DOHH2 (cell line): Measurements from ENCODE around the gene UPF1.

Experiments used
- H3F3A ChIP-seq: fragments of 200-600 bp; sonication (generic), shearing (Covaris generic); 2 replicates; pipeline ENCODE4 v1.6.0; 2016; ENCODE audit warnings: antibody characterized with exemption, mild to moderate bottlenecking; ENCODE audit not compliant: control insufficient read depth, insufficient read depth
- H3K27ac ChIP-seq: fragments of 200-600 bp; sonication (generic); 2 replicates; pipeline ENCODE4 v1.5.1; 2014; ENCODE audit warnings: low read depth, mild to moderate bottlenecking, low read length, moderate library complexity
- H3K27me3 ChIP-seq: fragments of 200-600 bp; sonication (generic); 2 replicates; pipeline ENCODE4 v1.6.1; 2014; ENCODE audit warnings: mild to moderate bottlenecking, low read length, mixed read lengths; ENCODE audit not compliant: control insufficient read depth
- H3K36me3 ChIP-seq: fragments of 200-600 bp; sonication (generic); 2 replicates; pipeline ENCODE4 v1.6.1; 2014; ENCODE audit warnings: mild to moderate bottlenecking, low read length, moderate library complexity, mixed read lengths; ENCODE audit not compliant: control insufficient read depth
- H3K4me1 ChIP-seq: fragments of 200-600 bp; sonication (generic); 2 replicates; pipeline ENCODE4 v1.6.1; 2014; ENCODE audit warnings: mild to moderate bottlenecking, low read length, mixed read lengths; ENCODE audit not compliant: control insufficient read depth
- H3K4me2 ChIP-seq: fragments of 200-600 bp; sonication (generic); 2 replicates; pipeline ENCODE4 v1.6.0; 2014; ENCODE audit warnings: mild to moderate bottlenecking, low read length, moderate library complexity
- H3K4me3 ChIP-seq: fragments of 200-600 bp; sonication (generic); 2 replicates; pipeline ENCODE4 v1.5.1; 2014; ENCODE audit warnings: mild to moderate bottlenecking, low read length, mixed read lengths
- H3K79me2 ChIP-seq: fragments of 200-600 bp; sonication (generic); 2 replicates; pipeline ENCODE4 v1.6.1; 2014; ENCODE audit warnings: mild to moderate bottlenecking, low read length, mixed read lengths; ENCODE audit not compliant: control insufficient read depth
- H3K9me2 ChIP-seq: fragments of 200-600 bp; sonication (generic); replicated peaks from 2 replicates; pipeline ENCODE4 v1.6.1; 2014; ENCODE audit warnings: mild to moderate bottlenecking, low read length, mixed read lengths; ENCODE audit not compliant: control insufficient read depth
- H3K9me3 ChIP-seq: fragments of 200-600 bp; sonication (generic); 2 replicates; pipeline ENCODE4 v1.6.1; 2014; ENCODE audit warnings: antibody characterized with exemption, low read length, mixed read lengths; ENCODE audit not compliant: control insufficient read depth, insufficient read depth
- H4K20me1 ChIP-seq: fragments of 200-600 bp; sonication (generic); 2 replicates; pipeline ENCODE4 v1.6.0; 2014; ENCODE audit warnings: low read depth, mild to moderate bottlenecking, antibody characterized with exemption, low read length, moderate library complexity; ENCODE audit not compliant: control insufficient read depth, insufficient read depth
- EZH2phosphoT487 ChIP-seq: fragments of 200-600 bp; sonication (generic); IDR thresholded peaks from 2 replicates; pipeline ENCODE4 v1.6.1; 2017; ENCODE audit warnings: borderline replicate concordance, mild to moderate bottlenecking, antibody characterized with exemption, low read length, moderate library complexity, mixed read lengths
- TF ChIP-seq, protein P1 (sequence below): fragments of 200-600 bp; sonication (generic); IDR thresholded peaks from one replicate; pipeline ENCODE4 v1.5.1; 2014; ENCODE audit warnings: antibody characterized with exemption, mild to moderate bottlenecking, low read depth, low read length; ENCODE audit not compliant: poor library complexity, severe bottlenecking

UPF1 gene

DNA sequence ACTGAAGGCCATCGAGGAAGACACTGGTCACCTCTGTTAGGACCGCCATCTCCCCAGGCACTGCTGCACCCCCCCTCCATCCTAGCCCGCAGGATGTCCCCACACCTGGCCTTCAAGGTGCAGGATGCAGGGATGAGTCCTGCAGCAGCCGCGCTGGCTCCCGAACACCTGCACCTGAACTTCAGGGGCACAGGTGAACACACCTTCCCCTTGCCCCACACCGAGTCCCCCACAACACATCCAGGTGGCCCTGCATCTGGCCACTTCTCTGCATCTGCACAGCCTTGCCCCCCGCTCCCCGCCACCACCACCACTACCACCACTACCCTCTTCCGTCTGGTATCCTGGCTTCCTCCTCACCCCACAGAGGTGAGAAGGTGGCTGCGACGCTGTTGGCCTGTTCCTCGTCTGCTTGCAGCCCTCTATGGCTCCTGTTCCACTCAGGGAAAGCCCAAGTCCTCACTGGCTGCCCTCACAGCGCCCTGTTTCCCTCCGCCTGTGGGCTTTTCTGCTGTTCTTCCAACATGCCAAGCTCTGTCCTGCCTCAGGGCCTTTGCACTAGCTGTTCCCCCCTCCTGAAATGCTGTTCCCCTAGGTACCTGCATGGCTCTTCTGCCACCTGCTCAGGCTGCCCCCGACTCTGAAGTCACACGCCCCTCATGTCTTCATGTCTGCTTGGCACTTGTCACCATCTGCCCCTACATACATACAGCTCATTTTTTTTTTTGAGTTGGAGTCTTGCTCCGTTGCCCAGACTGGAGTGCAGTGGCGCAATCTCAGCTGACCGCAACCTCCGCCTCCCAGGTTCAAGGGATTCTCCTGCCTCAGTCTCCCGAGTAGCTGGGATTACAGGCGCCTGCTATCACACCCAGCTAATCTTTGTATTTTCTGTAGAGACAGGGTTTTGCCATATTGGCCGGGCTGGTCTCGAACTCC, 65.6 kb downstream of the UPF1 start:
- Histone ChIP-seq H3K4me3 (no peak overlapping the region), H3K9me3 (no peaks in the 10 kb centered on the region), H3K36me3 (peaks cover 7% of the 10 kb centered on the region; the same call in 1 of the 2 replicates), H3K4me1 (peaks cover 14% of the 10 kb centered on the region), H3F3A (no peaks in the 10 kb centered on the region), H4K20me1 (no peaks in the 10 kb centered on the region), H3K79me2 (no peaks in the 10 kb centered on the region), H3K9me2 (no peaks in the 10 kb centered on the region), H3K4me2 (no peak overlapping the region), H3K27ac (no peak overlapping the region), H3K27me3 (peaks cover 34% of the 10 kb centered on the region)
- TF ChIP-seq EZH2phosphoT487 = no peak
- TF ChIP-seq, protein P1, sequence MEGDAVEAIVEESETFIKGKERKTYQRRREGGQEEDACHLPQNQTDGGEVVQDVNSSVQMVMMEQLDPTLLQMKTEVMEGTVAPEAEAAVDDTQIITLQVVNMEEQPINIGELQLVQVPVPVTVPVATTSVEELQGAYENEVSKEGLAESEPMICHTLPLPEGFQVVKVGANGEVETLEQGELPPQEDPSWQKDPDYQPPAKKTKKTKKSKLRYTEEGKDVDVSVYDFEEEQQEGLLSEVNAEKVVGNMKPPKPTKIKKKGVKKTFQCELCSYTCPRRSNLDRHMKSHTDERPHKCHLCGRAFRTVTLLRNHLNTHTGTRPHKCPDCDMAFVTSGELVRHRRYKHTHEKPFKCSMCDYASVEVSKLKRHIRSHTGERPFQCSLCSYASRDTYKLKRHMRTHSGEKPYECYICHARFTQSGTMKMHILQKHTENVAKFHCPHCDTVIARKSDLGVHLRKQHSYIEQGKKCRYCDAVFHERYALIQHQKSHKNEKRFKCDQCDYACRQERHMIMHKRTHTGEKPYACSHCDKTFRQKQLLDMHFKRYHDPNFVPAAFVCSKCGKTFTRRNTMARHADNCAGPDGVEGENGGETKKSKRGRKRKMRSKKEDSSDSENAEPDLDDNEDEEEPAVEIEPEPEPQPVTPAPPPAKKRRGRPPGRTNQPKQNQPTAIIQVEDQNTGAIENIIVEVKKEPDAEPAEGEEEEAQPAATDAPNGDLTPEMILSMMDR = no peak

GRCh38 chr19:18898081-18898606, 66.4 kb downstream of the UPF1 start:
- no peaks in the 10 kb centered on the region for H4K20me1 ChIP-seq
- H3K36me3 ChIP-seq = peaks cover 7% of the 10 kb centered on the region; the same call in 1 of the 2 replicates
- H3K27me3 ChIP-seq = peaks cover 32% of the 10 kb centered on the region
- peaks cover 8% of the 10 kb centered on the region for H3K4me1 ChIP-seq
- H3F3A ChIP-seq = no peaks in the 10 kb centered on the region
- H3K79me2 ChIP-seq = no peaks in the 10 kb centered on the region
- H3K4me2 ChIP-seq = no peak overlapping the region
- no peaks in the 10 kb centered on the region for H3K9me2 ChIP-seq
- no peak overlapping the region for H3K27ac ChIP-seq
- H3K4me3 ChIP-seq = no peak overlapping the region
- H3K9me3 ChIP-seq = no peaks in the 10 kb centered on the region
- no peak for TF ChIP-seq EZH2phosphoT487
- TF ChIP-seq, protein P1 = no peak

GRCh38 chr19:18898607-18899408, 67.0 kb downstream of the UPF1 start:
- H3K36me3 ChIP-seq = peaks cover 10% of the 10 kb centered on the region
- no peak overlapping the region for H3K4me3 ChIP-seq
- H3K4me2 ChIP-seq = no peak overlapping the region
- H3K27ac ChIP-seq = no peak overlapping the region
- H3F3A ChIP-seq = no peaks in the 10 kb centered on the region
- TF ChIP-seq, protein P1 = no peak
- no peak for TF ChIP-seq EZH2phosphoT487
- no peaks in the 10 kb centered on the region for H4K20me1 ChIP-seq
- no peaks in the 10 kb centered on the region for H3K79me2 ChIP-seq
- H3K9me2 ChIP-seq = no peaks in the 10 kb centered on the region
- no peaks in the 10 kb centered on the region for H3K9me3 ChIP-seq
- H3K4me1 ChIP-seq = peaks cover 7% of the 10 kb centered on the region
- peaks cover 25% of the 10 kb centered on the region for H3K27me3 ChIP-seq
